Stimulated activated CD8-positive, alpha-beta memory T cell treated with anti-CD3 and anti-CD28 coated beads, Interleukin-7, amount 100 ng/mL, for 4 hours (primary cell): ENCODE measurements around the gene TPRKB.
"Not testable (repeated sequence)": the region's sequence is repeated elsewhere in the genome, so short reads cannot be mapped to it uniquely, and the experiment has no call there.

Experiments
- DNase-seq, 2 donors: peaks; one replicate each; pipeline ENCODE4 v3.0.0-alpha.2; 2020; ENCODE audit warnings: low read depth in 2 of 2

Gene TPRKB

DNA sequence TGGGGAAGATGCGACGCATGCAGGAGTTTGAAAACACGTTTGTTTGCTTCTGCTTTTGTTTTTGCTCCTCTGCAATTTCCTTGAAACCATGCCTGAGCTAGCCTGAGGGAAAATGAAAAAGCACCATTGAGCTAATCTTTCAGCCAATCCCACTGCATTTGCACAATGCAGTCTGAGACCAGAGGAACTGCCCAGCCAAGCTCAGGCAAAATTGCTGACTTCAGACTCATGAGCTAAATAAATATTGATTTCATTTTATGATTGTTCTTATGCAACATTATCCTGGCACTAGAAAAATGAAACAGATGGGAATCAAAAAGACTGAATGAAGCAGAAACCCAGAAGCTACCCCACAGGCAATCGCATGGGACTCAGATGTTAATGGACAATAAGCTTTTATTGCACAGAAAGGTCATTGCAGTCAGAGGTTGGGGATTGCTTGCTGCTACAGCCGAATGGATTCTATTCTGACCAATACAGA, 37.0 kb downstream of the TPRKB start:
- DNase-seq: no peak

DNA sequence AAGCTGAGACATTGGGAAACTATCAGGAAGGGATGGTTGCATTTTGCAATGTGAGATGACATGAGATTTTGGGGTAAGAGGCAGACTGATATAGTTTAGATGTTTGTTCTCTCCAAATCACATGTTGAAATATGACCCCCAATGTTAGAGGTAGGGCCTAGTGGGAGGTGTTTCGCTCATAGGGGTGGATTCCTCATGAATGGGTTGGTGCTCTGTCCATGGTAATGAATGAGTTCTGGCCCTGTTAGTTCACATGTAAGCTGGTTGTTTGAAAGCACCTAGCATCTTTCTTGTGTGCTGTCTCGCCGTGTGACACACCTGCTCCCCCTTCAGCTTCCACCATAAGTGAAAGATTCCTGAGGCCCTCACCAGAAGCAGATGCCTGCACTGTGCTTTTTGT, 37.7 kb downstream of the TPRKB start:
- DNase-seq: no peak

DNA sequence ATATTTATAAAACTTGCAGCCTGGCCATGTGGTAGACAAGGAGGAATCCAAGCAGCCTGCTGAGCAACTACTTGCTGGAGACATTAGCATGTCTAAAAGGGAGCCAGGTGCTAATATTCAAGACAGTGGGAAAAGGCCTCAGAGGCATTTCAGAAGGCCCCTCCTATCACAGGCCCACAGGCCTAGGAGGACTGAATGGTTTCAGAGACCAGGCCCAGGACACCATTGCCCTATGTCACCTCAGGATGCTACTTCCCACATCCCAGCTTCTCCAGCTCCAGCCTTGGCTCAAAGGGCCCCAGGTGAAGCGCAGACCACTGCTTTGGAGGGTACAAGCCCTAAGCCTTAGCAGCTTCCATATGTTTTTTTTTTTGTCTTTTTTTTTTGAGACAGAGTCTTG, 39.0 kb downstream of the TPRKB start:
- no peak for DNase-seq

DNA sequence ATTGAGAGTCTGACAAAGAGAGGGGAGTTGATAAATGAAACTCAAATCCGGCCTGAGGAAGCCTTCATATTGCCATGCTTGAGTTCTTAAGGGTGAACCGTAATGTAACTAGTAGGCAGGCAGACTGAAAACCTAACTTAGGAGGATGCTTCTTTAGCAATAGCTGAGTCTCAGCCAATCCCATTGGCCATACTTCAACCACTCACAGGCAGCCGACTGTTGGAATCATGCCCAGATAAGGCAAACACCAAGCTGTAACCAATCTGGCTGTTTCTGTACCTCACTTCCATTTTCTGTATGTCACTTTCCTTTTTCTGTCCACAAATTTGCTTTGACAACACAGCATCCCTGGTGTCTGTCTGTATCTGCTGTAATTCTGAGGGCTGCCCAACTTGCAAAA, 39.5 kb downstream of the TPRKB start:
- DNase-seq: no peak

DNA sequence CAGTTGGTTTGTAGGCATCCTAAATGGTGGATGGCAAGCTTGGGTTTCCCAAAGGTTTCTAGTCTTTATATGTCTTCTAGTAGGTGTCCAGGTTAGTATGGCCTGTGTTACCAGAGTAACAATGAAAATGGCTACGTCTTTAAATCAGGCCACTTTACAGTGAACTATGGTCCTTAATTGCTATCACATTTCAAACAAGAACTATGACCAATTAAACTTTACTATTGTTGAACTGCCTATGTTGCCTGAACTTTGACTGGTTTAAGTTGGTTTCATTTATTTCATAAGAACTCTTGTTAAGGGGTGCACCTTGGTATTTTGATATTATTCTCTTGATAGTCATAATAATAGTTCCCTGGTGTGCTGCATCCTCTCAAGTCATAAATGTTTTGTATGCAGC, 40.2 kb downstream of the TPRKB start:
- not testable (repeated sequence) for DNase-seq

DNA sequence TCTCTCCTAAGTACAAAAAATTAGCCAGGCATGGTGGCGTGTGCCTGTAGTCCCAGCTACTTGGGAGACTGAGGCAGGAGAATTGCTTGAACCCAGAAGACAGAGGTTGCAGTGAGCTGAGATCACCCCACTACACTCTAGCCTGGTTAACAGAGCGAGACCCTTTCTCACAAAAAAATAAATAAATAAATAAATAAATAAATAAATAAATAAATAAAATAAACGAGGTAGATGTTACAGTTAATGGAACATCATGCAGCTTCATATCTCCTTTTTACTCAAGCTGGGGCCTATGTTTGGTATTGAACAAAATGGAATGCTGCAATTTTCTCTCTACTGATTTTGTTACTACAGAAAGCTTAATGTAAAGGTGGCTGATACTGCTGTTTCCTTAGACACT, 40.6 kb downstream of the TPRKB start:
- not testable (repeated sequence) for DNase-seq

DNA sequence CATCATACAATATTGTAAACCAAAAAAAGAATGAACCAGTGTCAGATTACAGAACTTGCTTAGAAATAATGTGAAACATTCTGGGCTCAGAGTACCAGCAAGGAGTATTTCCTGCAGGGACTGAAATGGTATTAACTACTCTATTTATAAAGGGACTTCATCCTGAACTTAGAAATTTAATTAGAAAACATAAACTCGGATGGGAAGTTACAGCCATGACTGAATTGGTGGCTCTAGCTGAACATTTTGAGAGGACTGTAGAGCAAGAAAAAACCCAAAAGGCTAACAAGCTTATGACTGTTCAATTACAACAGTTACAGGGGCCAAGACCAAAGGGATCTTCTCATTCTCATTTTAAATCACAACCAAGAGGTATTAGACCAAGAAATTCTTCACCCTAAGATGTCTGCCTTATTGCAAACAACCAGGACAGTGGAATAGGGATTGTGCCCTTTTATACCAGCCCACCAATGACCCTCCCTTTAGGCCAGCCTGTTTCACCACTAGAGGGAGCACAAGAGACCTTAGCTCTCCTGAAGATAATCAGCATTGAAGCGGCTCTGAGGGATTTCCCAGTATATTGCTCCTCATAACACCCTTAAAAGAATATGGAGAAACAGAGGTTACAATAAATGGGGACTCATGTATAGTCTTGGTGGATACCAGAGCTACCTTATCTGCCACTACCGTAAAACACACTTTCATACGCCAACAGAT, 46.6 kb downstream of the TPRKB start:
- DNase-seq: not testable (repeated sequence)

DNA sequence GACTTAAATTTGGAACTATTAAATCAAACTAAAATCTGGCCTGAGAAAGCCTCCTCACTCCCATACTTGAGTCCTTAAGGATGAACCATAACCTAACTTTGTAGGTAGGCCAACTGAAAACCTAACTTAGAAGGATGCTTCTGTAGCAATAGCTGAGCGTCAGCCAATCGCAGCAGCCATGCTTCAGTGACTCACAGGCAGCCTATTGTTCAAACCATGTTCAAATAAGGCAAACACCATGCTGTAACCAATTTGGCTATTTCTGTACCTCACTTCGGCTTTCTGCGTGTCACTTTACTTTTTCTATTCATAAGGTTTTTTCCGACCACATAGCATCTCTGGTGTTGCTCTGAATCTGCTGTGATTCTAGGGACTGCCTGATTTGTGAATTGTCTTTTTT, 48.7 kb downstream of the TPRKB start:
- DNase-seq: not testable (repeated sequence)

DNA sequence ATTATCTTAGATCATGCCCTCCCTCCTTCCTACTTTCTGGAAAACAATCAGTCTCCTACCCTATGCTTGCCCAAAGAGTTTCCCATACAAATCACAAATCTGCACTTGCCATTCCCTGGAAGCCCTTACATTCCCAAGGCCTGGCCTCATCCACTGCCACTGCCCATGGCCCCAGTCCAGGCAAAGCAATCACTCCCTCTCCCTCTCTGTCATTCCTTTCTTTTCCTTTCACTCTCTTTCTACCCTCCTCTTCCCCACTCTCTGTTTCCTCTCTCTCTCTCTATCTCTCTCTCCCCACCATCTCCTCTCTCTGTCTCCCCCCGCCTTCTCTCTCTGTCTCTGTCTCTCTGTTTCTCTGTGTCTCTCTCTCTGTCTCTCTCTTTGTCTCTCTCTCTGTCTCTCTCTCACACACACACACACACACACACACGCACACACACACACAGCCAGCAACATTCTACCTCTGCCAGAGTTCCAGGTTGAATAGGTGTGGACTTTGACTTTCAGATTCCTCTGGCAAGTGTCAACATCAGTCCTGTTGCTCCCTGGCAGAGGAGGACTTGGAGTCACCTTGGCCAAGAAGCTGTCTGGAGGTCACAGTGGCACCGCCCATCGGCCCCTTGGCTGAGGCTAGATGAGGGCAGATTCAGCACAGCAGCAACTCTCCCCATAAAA, 51.2 kb downstream of the TPRKB start:
- no peak for DNase-seq

DNA sequence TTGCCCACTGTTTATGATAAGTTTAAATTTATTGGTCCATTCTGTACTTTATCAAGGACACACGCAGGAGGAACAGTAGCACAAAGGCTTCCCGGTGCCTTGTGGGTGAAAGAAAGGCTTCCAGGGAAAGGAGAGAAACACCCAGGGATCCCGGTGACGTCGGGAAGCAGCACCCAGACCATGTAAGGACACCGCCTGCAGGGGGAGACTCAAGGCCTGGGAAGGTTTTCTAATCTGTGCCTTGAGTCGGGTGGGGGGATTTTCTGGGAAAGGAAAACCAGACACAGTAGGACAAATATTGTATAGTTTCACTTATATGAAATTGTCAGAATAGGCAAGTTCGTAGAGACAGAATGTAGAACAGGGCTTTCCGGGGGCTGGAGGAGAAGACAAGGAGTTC, 52.2 kb downstream of the TPRKB start:
- not testable (repeated sequence) for DNase-seq

DNA sequence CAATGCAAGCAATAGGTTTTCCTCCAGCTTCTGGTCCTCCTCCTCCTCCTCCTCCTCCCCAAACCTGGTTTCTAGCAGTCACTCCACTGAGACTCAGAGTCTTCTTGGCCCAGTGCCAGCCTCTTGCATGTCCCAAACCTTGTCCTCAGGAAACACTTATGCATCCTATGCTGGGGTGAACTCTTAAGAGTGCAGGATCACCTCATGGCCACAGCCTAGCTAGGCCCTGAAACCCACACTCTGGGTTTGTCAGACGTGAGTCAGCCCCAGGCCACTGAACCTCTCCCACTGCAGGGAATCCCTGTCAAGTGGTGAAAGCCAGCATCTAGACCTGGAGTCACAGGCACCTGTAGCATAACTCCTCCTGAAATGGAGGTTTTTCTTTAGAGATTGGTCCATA, 52.8 kb downstream of the TPRKB start:
- DNase-seq: not testable (repeated sequence)

DNA sequence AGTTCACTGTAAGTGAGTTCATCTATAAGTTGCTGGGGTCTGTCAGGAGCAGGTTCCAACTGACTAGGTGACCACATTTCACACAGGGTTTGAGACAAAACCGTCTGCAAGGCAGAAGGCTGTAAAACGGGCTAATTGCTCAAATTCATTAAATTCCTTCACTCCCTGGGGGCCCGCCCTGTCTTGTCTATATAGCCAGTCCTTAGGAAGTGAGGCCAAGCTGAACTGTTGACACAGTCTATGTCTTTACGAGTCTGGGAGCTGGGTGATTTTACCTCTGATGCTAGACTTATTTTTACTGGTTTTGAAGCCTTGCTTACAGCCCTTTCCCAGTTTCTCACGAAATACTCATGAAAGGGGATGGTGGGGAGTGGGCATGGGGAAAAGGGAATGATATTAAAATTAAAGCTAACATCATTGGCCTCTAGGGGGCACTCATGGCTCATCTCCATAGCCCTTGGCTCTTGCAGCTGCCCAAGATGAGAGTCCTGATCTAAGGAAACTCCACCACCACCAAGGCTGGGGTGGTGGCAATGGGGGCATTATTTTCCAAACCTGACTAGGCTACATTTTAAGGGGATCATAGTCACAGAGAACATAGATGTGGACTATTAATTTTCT, 57.1 kb downstream of the TPRKB start:
- not testable (repeated sequence) for DNase-seq
